Transverse colon (tissue), 4 donors: ENCODE results near the gene SCN4A. TPM values are rescaled to one million over a fixed set of nuclear protein-coding genes. Genes with fewer than 3 reads are reported as not detected.

Experiments used
- DNase-seq: peaks from one replicate; pipeline ENCODE4 v3.0.0-alpha.2; 2019
- H3K27ac ChIP-seq, 4 donors: fragments of 200-600 bp; sonication (generic); 2 replicates each; pipeline ENCODE4 v1.5.1; 2016 to 2018; ENCODE audit warnings: inconsistent platforms in 4 of 4
- H3K27me3 ChIP-seq: fragments of 200-600 bp; sonication (generic); 2 replicates; pipeline ENCODE4 v1.5.1; 2017; ENCODE audit warnings: inconsistent platforms
- H3K36me3 ChIP-seq, 4 donors: fragments of 200-600 bp; sonication (generic); 2 replicates each; pipeline ENCODE4 v1.5.1; 2017 to 2019; ENCODE audit warnings: inconsistent platforms in 4 of 4
- H3K4me1 ChIP-seq, 4 donors: fragments of 200-600 bp; sonication (generic); 2 replicates each; pipeline ENCODE4 v1.5.1; 2017 to 2020; ENCODE audit warnings: inconsistent platforms in 4 of 4
- H3K4me3 ChIP-seq, 4 donors: fragments of 200-600 bp; sonication (generic); 1 replicate in 1 of 4; 2 replicates in 3 of 4; pipeline versions ENCODE4 v1.5.1 to v1.6.1; 2017 to 2019; ENCODE audit warnings: inconsistent platforms in 4 of 4
- H3K9me3 ChIP-seq, 2 donors: fragments of 200-600 bp; sonication (generic); 2 replicates each; pipeline ENCODE4 v1.5.1; 2017 to 2019; ENCODE audit warnings: inconsistent platforms in 2 of 2
- EP300 ChIP-seq: sonication (generic); formaldehyde crosslinking; IDR thresholded peaks from one replicate; pipeline ENCODE4 v1.6.1; 2017; ENCODE audit warnings: antibody characterized with exemption, low read depth
- POLR2A ChIP-seq: fragments of 450-650 bp; IDR thresholded peaks from one replicate; pipeline ENCODE4 v1.6.1; 2016; ENCODE audit warnings: antibody characterized with exemption, mild to moderate bottlenecking, moderate library complexity
- POLR2AphosphoS5 ChIP-seq, 3 donors: sonication (generic); formaldehyde crosslinking; IDR thresholded peaks; one replicate each; pipeline ENCODE4 v1.6.1; 2016; ENCODE audit warnings: antibody characterized with exemption in 3 of 3
- WGBS, 2 donors: methylation state at CpG; one replicate each; pipeline ENCODE4 v1.1.5; 2018; ENCODE audit warnings: low coverage in 1 of 2; 5-methylcytosine and 5-hydroxymethylcytosine counted together
- in situ Hi-C, 4 donors: fragments of 200-750 bp; cut with MboI; loops; one replicate each; pipeline versions ENCODE4 v1.15.0 to v1.15.1; 2017; ENCODE audit warnings: low sequenced_read_pairs in 3 of 4, low pct_ligation_motif_present in 1 of 4, low pct_unique_long_range_greater_than_20kb in 1 of 4
- intact Hi-C: fragments of 100-400 bp; cut with DNase I; formaldehyde crosslinking; loops from one replicate; pipeline ENCODE4 v1.15.1; 2023; ENCODE audit warnings: low total_unique reads
- total RNA-seq, 4 donors: library from RNA; depleted of rRNA; stranded (reverse); fragments of >200 nt; gene quantifications; one replicate each; pipeline ENCODE4 v1.1.0, GENCODE V29; 2016
- TF ChIP-seq, protein P1 (sequence below), 5 experiments: fragments of 200-600 bp in 3 of 5; fragments of 450-650 bp in 2 of 5; sonication (generic) in 3 of 5; IDR thresholded peaks; 1 replicate in 2 of 5; 2 replicates in 3 of 5; pipeline ENCODE4 v1.5.1; 2016 to 2017; ENCODE audit warnings: antibody characterized with exemption in 5 of 5, inconsistent platforms in 3 of 5, mild to moderate bottlenecking in 2 of 5, moderate library complexity in 1 of 5

Gene SCN4A
- total RNA-seq, 4 donors from 2014 or later: 0.14 to 0.48 (median 0.20) TPM; not detected in 1

DNA sequence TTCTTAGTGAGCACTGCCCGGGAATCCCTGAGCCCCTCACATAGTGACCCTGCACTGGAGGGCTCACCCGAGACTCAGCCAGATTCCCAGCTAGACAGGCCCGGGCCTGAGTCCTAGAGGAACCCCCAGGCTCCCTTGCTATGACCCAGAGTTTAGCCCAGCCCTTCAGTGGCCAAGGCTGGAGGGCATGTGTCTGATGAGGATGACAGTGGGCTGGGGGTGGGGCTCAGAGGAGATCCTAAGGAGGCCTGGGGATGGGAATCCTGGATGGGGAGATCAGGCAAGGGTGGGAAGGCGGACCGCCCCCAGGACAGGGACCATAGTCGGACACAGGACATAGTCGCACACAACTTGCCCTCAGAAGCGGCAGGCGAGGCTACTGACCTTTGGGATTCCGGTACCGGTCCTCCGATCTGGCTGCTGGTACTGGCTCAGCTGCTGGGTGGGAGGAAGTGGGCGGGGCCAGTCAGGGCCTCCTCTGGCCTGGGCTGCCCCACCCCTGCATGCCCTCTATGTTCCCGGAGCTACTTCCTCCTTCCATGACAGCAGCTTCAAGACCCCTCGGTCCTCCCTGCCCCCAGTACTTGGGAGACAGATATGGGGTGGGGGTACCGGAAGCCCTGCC, 41.7 kb downstream of the SCN4A start:
- in situ Hi-C loops (no loop called here), intact Hi-C loops (no loop called here)
- H3K36me3 ChIP-seq: no peaks in the 10 kb centered on the region
- H3K27ac ChIP-seq: peak overlapping the region; percentile 25 to 53 (median 37)
- peaks cover 0 to 14% (median 3%) of the 10 kb centered on the region in 4 donors for H3K4me1 ChIP-seq
- no peaks in the 10 kb centered on the region for H3K9me3 ChIP-seq
- peak overlapping the region in 2 of 4 donors; percentile 12 to 30 for H3K4me3 ChIP-seq
- H3K27me3 ChIP-seq: no peaks in the 10 kb centered on the region
- TF ChIP-seq, protein P1, sequence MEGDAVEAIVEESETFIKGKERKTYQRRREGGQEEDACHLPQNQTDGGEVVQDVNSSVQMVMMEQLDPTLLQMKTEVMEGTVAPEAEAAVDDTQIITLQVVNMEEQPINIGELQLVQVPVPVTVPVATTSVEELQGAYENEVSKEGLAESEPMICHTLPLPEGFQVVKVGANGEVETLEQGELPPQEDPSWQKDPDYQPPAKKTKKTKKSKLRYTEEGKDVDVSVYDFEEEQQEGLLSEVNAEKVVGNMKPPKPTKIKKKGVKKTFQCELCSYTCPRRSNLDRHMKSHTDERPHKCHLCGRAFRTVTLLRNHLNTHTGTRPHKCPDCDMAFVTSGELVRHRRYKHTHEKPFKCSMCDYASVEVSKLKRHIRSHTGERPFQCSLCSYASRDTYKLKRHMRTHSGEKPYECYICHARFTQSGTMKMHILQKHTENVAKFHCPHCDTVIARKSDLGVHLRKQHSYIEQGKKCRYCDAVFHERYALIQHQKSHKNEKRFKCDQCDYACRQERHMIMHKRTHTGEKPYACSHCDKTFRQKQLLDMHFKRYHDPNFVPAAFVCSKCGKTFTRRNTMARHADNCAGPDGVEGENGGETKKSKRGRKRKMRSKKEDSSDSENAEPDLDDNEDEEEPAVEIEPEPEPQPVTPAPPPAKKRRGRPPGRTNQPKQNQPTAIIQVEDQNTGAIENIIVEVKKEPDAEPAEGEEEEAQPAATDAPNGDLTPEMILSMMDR (IDR thresholded peaks at IDR 0.05): no peak
- TF ChIP-seq POLR2AphosphoS5 (IDR thresholded peaks at IDR 0.05): no peak
- TF ChIP-seq EP300: no peak
- no peak for TF ChIP-seq POLR2A
- 63% methylated on average over 16 of the region's 16 CpGs; no CpG with 5 or more reads in 1 of the 2 donors for WGBS, 2 donors
- DNase-seq: peak; percentile 80

DNA sequence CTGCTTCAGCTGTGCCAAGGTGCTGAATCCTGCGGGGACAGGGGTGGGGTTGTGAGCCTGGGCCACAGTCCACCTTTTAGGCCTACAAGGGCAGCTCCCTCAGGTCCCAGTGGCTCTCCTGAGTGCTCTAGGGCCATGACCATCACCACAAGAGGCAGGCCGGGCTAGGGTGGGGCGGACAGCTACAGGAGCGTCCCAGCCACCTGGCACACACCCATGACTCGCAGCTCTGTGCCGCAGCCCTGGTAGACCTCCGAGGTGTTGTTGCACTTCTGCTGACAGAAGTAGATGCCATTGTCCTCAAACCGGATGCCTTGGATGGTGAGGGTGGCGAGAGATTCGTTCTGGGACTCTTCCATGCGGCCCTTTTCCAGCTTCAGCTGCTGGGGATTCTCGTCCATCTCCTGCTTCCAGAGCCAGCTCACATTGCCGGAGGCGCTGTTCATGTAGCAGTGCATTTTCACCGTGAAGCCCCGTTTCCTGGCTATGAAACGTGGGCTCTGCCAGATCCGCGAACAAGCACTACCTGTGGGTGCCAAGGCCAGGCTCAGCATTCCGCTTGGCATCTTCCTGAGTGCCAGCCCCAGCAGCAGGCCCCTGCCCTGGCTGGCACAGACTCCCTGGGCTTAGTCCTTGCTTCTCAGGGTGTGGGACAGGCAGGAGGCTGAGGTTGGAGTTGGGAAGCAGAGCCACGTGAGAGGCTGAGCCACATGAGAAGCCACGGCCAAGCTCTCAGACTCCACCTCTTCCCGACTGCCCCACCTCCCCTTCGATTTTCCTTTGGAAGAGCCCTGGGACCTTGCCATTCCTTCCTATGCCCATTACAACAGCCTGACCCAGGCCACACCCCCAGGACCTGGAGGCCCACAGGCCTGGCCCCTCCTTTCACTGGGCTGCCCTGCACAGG, 42.6 kb downstream of the SCN4A start:
- intact Hi-C loops: loop anchor here (10.0 kb wide), 1 partner anchor 95 kb away; the partner anchor contains the start of gene ICAM2
- 86% methylated on average over 22 of the region's 24 CpGs; no CpG with 5 or more reads in 1 of the 2 donors for WGBS, 2 donors
- Histone ChIP-seq H3K9me3 (no peaks in the 10 kb centered on the region), H3K27ac (peak overlapping the region in 1 of 4 donors; percentile 37), H3K36me3 (no peaks in the 10 kb centered on the region), H3K4me1 (peaks cover 0 to 14% (median 3%) of the 10 kb centered on the region in 4 donors), H3K4me3 (no peak overlapping the region), H3K27me3 (no peaks in the 10 kb centered on the region)
- TF ChIP-seq EP300 (no peak), POLR2A (no peak), POLR2AphosphoS5 (IDR thresholded peaks at IDR 0.05) (no peak)
- TF ChIP-seq, protein P1 (IDR thresholded peaks at IDR 0.05): no peak
- in situ Hi-C loops: loop anchor here in 1 of 4 donors (10.0 kb wide), 1 partner anchor 95 kb away; the partner anchor contains the start of gene ICAM2
- DNase-seq: no peak

DNA sequence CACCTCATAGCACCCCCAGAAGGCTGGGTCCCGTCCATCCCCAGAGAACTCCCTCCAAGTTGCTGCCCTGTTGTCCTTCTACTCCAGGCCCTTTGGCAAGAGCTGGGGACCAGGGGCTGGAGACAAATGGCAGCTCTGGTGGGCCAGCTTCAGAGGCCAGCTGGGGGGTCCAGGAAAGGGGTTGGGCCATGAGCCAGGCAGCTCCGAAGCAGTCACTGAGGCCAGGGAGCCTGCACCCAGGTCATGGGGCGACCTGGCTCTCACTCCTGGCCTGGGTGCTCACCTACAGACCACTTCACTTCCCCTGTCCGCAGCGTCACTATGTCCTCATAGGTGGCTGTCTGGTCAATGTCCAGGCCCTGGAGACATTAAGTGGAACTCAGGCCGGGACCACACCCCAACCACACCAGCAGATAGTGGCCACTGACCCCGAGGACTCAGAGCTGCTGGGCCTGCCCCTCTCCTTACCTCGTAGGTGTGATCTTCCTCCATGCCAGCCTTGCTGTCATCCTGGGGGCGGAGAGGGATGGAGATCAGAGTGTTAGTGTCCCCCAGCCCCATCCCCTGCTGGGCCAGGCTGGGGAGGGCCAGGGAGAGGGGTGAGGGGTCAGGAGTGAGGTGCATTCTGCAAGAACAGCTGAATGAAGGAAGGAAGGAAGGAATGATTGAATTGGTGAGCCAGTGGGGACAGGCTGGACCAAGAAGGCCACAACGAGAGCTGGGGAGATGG, 43.6 kb downstream of the SCN4A start:
- no peaks in the 10 kb centered on the region for H3K27me3 ChIP-seq
- WGBS, 2 donors: 90% methylated on average over 10 of the region's 10 CpGs; no CpG with 5 or more reads in 1 of the 2 donors
- H3K36me3 ChIP-seq: no peaks in the 10 kb centered on the region
- no peak for DNase-seq
- no peak overlapping the region for H3K4me3 ChIP-seq
- TF ChIP-seq POLR2AphosphoS5 (IDR thresholded peaks at IDR 0.05) (no peak), EP300 (no peak), POLR2A (no peak)
- TF ChIP-seq, protein P1 (IDR thresholded peaks at IDR 0.05): no peak
- no peak overlapping the region for H3K27ac ChIP-seq
- H3K4me1 ChIP-seq: peaks cover 0 to 14% (median 3%) of the 10 kb centered on the region in 4 donors
- H3K9me3 ChIP-seq: no peaks in the 10 kb centered on the region
- in situ Hi-C loops (loop anchor here in 1 of 4 donors (10.0 kb wide), 1 partner anchor 96 kb away; the partner anchor contains the start of gene ICAM2), intact Hi-C loops (loop anchor here (10.0 kb wide), 1 partner anchor 96 kb away; the partner anchor contains the start of gene ICAM2)
